HepG2 (cell line): Measurements from ENCODE around the gene NFATC2.

Source experiments
- CHD2 ChIP-seq: IDR thresholded peaks from 2 replicates; pipeline ENCODE4 v1.6.1; 2011; ENCODE audit warnings: low read depth, low read length, improper control_type of control experiment
- FOXM1 ChIP-seq: sonication (generic); formaldehyde crosslinking; IDR thresholded peaks from 2 replicates; pipeline ENCODE4 v1.5.0; 2020; ENCODE audit warnings: missing genetic modification reagents
- FOXP1 ChIP-seq, 2 experiments: fragments of 450-650 bp in 1 of 2; IDR thresholded peaks; 2 replicates each; pipeline ENCODE4 v1.6.1; 2017 to 2018; ENCODE audit warnings: antibody characterized with exemption in 1 of 2
- GABPA ChIP-seq, 2 experiments: IDR thresholded peaks; 2 replicates each; pipeline ENCODE4 v1.6.1; 2011 to 2016; ENCODE audit warnings: low read depth in 2 of 2, low read length in 1 of 2, missing biosample characterization in 1 of 2, missing genetic modification characterization in 1 of 2
- HNF4A ChIP-seq: sonication (generic); formaldehyde crosslinking; IDR thresholded peaks from 2 replicates; pipeline ENCODE4 v1.4.0; 2020; ENCODE audit warnings: missing genetic modification reagents
- PAX8 ChIP-seq: sonication (generic); formaldehyde crosslinking; IDR thresholded peaks from 2 replicates; pipeline ENCODE4 v1.8.0; 2022; ENCODE audit warnings: mild to moderate bottlenecking, missing genetic modification reagents, borderline replicate concordance
- POLR2A ChIP-seq, 2 experiments: IDR thresholded peaks; 2 replicates each; pipeline ENCODE4 v1.6.1; 2011; ENCODE audit warnings: low read depth in 2 of 2, low read length in 2 of 2, mild to moderate bottlenecking in 1 of 2, moderate library complexity in 1 of 2; ENCODE audit not compliant: insufficient read depth in 1 of 2
- ZBTB44 ChIP-seq: sonication (generic); formaldehyde crosslinking; IDR thresholded peaks from 2 replicates; pipeline ENCODE4 v1.4.0; 2020; ENCODE audit warnings: missing genetic modification reagents
- ZKSCAN1 ChIP-seq: fragments of 150-350 bp; IDR thresholded peaks from 2 replicates; pipeline ENCODE4 v1.6.1; 2014; ENCODE audit warnings: low read length
- ZNF282 ChIP-seq: fragments of 450-650 bp; IDR thresholded peaks from 2 replicates; pipeline ENCODE4 v1.6.1; 2018; ENCODE audit not compliant: partially characterized antibody
- TF ChIP-seq, protein P1 (sequence below): sonication (generic); formaldehyde crosslinking; IDR thresholded peaks from 2 replicates; pipeline ENCODE4 v1.5.0; 2020; ENCODE audit warnings: mild to moderate bottlenecking, missing genetic modification reagents, moderate library complexity
- TF ChIP-seq, protein P2 (sequence below): IDR thresholded peaks from 2 replicates; pipeline ENCODE4 v1.6.1; 2016; ENCODE audit warnings: missing compliant biosample characterization, missing genetic modification reagents, borderline replicate concordance

- TF ChIP-seq FOXP1 (IDR thresholded peaks at IDR 0.05) (no peak), FOXP1 (CRISPR knock-in tag; IDR thresholded peaks at IDR 0.05) (no peak), CHD2 (no peak), GABPA (IDR thresholded peaks at IDR 0.05; ENCODE audit: low read depth, low read length) (no peak), GABPA (CRISPR knock-in tag; IDR thresholded peaks at IDR 0.05; ENCODE audit: low read depth) (no peak), PAX8 (CRISPR knock-in tag) (no peak), FOXM1 (CRISPR knock-in tag) (no peak), ZBTB44 (no peak), HNF4A (CRISPR knock-in tag) (no peak), ZNF282 (no peak), ZKSCAN1 (no peak), POLR2A (IDR thresholded peaks at IDR 0.05; ENCODE audit: insufficient read depth in 1 of 2, low read depth in 2 of 2, low read length in 2 of 2) (no peak)
- TF ChIP-seq, protein P1, sequence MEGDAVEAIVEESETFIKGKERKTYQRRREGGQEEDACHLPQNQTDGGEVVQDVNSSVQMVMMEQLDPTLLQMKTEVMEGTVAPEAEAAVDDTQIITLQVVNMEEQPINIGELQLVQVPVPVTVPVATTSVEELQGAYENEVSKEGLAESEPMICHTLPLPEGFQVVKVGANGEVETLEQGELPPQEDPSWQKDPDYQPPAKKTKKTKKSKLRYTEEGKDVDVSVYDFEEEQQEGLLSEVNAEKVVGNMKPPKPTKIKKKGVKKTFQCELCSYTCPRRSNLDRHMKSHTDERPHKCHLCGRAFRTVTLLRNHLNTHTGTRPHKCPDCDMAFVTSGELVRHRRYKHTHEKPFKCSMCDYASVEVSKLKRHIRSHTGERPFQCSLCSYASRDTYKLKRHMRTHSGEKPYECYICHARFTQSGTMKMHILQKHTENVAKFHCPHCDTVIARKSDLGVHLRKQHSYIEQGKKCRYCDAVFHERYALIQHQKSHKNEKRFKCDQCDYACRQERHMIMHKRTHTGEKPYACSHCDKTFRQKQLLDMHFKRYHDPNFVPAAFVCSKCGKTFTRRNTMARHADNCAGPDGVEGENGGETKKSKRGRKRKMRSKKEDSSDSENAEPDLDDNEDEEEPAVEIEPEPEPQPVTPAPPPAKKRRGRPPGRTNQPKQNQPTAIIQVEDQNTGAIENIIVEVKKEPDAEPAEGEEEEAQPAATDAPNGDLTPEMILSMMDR (CRISPR knock-in tag) = no peak
- TF ChIP-seq, protein P2, sequence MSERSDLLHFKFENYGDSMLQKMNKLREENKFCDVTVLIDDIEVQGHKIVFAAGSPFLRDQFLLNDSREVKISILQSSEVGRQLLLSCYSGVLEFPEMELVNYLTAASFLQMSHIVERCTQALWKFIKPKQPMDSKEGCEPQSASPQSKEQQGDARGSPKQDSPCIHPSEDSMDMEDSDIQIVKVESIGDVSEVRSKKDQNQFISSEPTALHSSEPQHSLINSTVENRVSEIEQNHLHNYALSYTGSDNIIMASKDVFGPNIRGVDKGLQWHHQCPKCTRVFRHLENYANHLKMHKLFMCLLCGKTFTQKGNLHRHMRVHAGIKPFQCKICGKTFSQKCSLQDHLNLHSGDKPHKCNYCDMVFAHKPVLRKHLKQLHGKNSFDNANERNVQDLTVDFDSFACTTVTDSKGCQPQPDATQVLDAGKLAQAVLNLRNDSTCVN (CRISPR knock-in tag) = no peak
Observed at GRCh38 chr20:51495921-51496545, 46.5 kb downstream of the NFATC2 start.
